T-helper 17 cell (primary cell): ENCODE data around the gene PTX4. TPM values are rescaled to one million over a fixed set of nuclear protein-coding genes. Genes with fewer than 3 reads are reported as not detected.
"Not testable (repeated sequence)": the region's sequence is repeated elsewhere in the genome, so short reads cannot be mapped to it uniquely, and the experiment has no call there.

ENCODE experiments used
- ATAC-seq: fragments of 150-1000 bp; cut with Tn5 transposase; 2 replicates; pipeline ENCODE4 v1.10.0; 2021; ENCODE audit warnings: mild to moderate bottlenecking, moderate library complexity
- DNase-seq, 3 donors: peaks; one replicate each; pipeline versions ENCODE4 v3.0.0 to v3.0.0-alpha.2; 2020 to 2021
- H3K9me3 ChIP-seq: one replicate; pipeline ENCODE4 v1.7.0; 2013; ENCODE audit warnings: low read length, mild to moderate bottlenecking; ENCODE audit not compliant: control insufficient read depth, poor library complexity, severe bottlenecking
- H3K27ac Mint-ChIP-seq: one replicate; pipeline ENCODE4 v1.8.0; 2022; ENCODE audit warnings: mild to moderate bottlenecking, moderate library complexity, mixed read lengths
- H3K27me3 Mint-ChIP-seq: one replicate; pipeline ENCODE4 v1.8.0; 2022; ENCODE audit warnings: mixed read lengths
- H3K36me3 Mint-ChIP-seq: one replicate; pipeline ENCODE4 v1.8.0; 2022; ENCODE audit warnings: low read depth, mixed read lengths
- H3K4me1 Mint-ChIP-seq: one replicate; pipeline ENCODE4 v1.8.0; 2022; ENCODE audit warnings: mild to moderate bottlenecking, mixed read lengths
- H3K4me3 Mint-ChIP-seq: one replicate; pipeline ENCODE4 v1.8.0; 2022; ENCODE audit warnings: mild to moderate bottlenecking, moderate library complexity, mixed read lengths
- total RNA-seq, 4 donors: library from RNA in 2 of 4; stranded (reverse) in 2 of 4; gene quantifications; one replicate each; pipeline ENCODE4 v1.2.3 and lab custom pipeline; 2022 to 2026

The PTX4 gene
- total RNA-seq, 2 donors from 2014 or later = not detected

DNA sequence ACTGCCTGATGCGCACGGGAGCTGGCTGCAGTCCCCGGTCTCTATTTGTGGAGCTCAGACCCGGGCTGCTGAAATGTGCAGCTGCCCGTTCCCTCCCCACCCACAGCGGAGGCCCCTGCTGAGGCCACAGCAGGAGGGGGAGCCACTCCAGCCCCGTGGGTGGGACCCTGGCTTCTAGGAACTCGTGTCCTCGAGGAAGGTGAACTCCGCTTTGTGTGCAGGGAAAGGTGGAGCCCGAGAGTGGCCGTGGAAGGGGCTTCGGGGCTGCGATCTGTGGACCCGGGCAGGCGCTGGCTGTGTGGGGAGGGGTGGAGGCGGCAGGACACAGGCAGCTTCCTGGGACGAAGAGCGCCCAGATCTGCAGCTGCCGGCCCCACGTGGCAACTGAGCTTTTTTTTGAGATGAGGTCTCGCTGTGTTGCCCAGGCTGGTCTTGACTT lies 47.3 kb downstream of the PTX4 start:
- Mint-ChIP-seq H3K36me3 (no peaks in the 10 kb centered on the region), H3K4me3 (no peak overlapping the region), H3K27ac (no peak overlapping the region), H3K4me1 (no peaks in the 10 kb centered on the region), H3K27me3 (no peaks in the 10 kb centered on the region)
- H3K9me3 ChIP-seq = no peaks in the 10 kb centered on the region
- ATAC-seq (no peak), DNase-seq (no peak)

DNA sequence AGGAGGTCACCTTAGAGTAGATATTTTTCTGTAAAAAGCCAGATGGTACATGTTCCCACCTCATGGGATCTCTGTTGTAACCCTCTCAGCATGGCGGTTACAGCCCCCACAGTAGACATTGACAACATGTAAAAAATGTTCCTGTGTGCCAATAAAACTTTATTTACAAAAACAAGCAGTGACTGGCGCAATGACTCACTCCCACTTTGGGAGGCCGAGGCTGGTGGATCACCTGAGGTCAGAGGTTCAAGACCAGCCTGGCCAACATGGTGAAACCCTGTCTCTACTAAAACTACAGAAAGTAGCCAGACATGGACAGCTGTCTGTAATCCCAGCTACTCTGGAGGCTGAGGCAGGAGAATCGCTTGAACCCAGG lies 49.1 kb downstream of the PTX4 start:
- not testable (repeated sequence) for H3K9me3 ChIP-seq, H3K36me3 Mint-ChIP-seq, ATAC-seq, H3K4me1 Mint-ChIP-seq, DNase-seq, H3K4me3 Mint-ChIP-seq, H3K27ac Mint-ChIP-seq, H3K27me3 Mint-ChIP-seq

DNA sequence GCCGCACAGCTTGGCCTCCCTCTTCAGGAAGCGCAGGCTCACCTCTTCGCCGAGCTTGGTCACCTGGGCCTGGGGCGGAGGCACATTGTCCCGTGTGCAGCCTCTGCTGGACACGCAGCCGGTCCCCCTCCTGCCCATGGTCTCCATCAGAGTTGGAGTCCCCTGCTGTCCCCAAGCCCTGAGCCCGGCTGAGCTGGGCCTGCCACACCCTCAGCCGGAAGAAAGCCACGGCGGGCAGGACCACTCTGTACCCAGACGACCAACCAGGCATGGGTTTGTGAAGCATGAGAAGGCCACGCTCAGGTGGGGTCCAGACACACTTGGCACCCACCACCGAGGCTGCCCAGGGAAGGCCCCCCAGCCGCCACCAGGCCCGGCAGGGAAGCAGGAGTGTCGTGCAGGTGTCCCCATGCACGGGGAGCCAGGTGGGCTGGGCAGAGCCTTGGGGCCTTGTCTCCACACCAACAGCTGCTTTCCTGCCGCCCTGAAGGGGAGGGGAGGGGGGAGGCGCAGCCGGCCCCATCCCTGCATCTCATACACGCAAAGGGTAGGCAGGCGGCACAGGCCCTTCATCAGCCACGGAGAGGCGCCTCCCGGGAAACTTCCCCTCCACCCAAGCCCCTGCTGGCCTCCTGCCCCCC lies 49.6 kb downstream of the PTX4 start:
- H3K36me3 Mint-ChIP-seq = no peaks in the 10 kb centered on the region

DNA sequence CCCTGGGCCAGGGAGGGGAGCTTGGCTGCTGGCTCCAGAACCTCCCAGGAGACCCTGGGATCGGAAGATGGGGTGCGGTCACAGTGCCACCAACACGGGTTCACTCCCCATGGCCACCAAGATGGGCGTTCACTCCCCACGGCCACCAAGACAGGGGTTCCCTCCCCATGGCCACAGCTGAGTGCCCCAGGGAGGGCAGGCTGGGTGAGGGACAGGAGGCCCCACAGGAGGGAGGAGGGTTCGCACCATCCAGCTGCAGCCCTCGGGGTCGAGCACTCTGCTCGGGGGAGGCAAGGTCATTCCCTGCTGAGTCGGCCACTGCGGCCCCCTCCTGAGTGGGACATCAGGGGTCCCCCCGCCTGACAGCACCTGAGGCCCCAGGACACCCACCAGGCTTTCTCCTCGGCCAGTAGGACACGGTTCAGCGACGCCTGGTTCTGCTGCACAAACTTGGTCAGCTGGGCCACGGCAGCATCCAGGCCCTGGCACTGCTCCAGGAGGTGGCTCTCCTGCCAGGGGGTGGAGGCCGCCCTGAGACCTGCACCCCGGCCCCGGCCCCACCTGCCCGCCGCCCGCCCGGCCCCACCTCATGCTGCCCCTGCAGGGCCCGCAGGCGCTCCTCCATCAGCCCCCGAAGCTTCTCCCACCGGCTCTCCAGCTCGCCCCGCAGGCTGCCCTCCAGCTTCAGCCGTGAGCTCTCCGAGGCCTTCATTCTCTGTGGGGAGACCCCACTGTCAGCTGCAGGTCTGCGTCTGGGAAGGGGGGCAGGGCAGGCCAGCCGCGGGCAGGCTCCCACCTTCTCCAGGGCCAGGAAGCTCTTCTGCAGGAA lies 50.3 kb downstream of the PTX4 start:
- no peaks in the 10 kb centered on the region for H3K36me3 Mint-ChIP-seq
- no peak overlapping the region for H3K27ac Mint-ChIP-seq
- no peak overlapping the region for H3K4me3 Mint-ChIP-seq
- no peak for DNase-seq
- H3K9me3 ChIP-seq = no peaks in the 10 kb centered on the region
- H3K27me3 Mint-ChIP-seq = no peaks in the 10 kb centered on the region
- no peak for ATAC-seq
- no peaks in the 10 kb centered on the region for H3K4me1 Mint-ChIP-seq

More for the DNA sequence above, 49.6 kb downstream of the PTX4 start:
- no peak for ATAC-seq
- DNase-seq = no peak
- no peaks in the 10 kb centered on the region for H3K9me3 ChIP-seq
- no peaks in the 10 kb centered on the region for H3K27me3 Mint-ChIP-seq
- no peak overlapping the region for H3K27ac Mint-ChIP-seq
- no peak overlapping the region for H3K4me3 Mint-ChIP-seq
- H3K4me1 Mint-ChIP-seq = no peaks in the 10 kb centered on the region

DNA sequence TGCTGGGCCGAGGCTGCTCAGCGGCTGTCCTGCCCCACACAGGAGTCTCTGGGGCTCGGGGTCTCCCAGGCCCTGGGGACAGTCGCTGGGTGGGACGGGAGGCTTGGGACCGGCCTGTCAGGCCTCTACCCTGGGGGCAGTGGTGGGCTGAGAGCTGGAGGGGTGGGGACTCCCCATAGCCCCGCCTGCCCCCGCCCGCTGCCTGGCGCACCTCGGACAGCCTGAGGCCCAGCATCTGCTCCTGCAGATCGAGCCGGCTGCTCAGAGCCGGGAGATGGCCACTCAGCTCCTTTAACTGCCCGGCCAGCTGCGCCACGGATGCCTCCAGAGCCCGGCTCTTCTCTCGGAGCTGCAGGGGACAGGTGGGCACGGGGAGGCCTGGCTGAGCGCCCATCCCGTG lies 51.1 kb downstream of the PTX4 start:
- H3K27ac Mint-ChIP-seq = no peak overlapping the region

DNA sequence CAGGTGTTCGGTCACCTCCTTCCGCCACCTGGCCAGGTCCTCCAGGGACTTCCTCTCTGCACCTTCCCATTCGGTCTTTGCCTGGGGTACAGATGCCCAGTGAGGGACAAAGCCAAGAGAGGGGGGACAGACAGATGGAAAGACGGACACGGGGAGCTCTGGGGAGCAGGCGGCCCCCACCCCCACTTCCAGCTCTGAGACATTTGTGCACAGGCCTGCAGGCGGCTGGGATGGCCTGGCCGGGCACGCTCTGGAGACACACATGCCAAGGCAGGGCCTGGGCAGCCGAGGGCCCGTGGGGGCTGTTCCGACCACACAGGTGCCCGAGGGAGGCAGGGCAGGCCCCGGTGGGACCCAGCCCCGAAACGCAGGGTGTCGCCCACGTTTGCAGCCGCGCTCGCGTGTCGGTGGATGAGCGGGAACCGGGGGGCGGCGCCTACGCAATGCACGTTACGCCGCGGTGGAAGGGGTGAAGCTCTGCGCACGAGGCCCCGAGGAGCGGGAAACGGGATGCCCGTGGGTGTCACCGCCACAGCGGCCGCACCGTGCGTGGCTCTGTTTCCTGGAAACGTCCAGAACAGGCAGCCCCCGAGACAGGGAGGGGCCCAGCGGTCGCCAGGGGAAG lies 51.9 kb downstream of the PTX4 start:
- no peak overlapping the region for H3K4me3 Mint-ChIP-seq
- H3K27me3 Mint-ChIP-seq = no peaks in the 10 kb centered on the region
- no peaks in the 10 kb centered on the region for H3K4me1 Mint-ChIP-seq
- DNase-seq (no peak), ATAC-seq (no peak)
- no peaks in the 10 kb centered on the region for H3K9me3 ChIP-seq
- no peak overlapping the region for H3K27ac Mint-ChIP-seq
- no peaks in the 10 kb centered on the region for H3K36me3 Mint-ChIP-seq

More for the DNA sequence above, 51.1 kb downstream of the PTX4 start:
- Mint-ChIP-seq H3K4me3 (no peak overlapping the region), H3K4me1 (no peaks in the 10 kb centered on the region), H3K27me3 (no peaks in the 10 kb centered on the region), H3K36me3 (no peaks in the 10 kb centered on the region)
- H3K9me3 ChIP-seq = no peaks in the 10 kb centered on the region
- ATAC-seq (no peak), DNase-seq (no peak)

DNA sequence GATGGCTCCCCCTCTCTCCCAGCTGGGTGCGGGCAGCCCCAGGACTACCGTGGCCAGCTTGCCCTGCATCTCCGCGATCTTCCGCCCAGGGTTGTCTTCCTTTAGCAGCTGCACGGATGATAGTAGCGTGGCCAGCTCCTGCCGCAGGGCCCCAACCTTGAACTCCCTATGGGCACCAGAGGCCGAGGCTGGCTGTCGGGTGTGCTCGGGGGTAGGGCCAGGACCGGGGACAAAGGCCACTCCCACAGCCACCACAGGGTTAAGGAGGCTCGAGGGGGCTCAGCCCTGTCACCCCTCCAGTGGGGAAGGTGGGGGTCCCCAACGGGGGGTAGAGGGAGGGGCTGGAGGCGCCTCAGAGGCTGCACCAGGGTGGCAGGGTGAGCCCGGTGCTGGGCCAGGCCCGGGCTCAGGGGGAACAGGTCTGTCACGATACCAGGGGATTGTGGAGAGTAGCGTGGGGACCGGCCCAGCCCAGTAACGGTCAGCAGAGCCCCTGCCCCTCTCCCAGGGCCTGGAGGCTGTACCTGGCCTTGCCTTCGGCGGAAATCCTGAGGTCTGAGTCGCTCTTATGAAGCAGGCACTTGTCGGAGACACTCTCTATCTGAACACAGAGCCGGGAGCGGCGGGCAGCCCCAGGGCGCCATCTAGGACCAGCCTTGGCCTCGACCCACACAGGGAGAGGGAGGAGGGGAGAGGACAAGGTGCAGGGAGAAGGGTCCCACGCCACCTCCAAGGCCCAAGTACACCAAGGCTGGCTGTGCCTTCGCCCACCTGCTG lies 52.6 kb downstream of the PTX4 start:
- H3K9me3 ChIP-seq = no peaks in the 10 kb centered on the region
- no peak overlapping the region for H3K4me3 Mint-ChIP-seq
- H3K27me3 Mint-ChIP-seq = no peaks in the 10 kb centered on the region
- no peak overlapping the region for H3K27ac Mint-ChIP-seq
- ATAC-seq (no peak), DNase-seq (no peak)
- no peaks in the 10 kb centered on the region for H3K4me1 Mint-ChIP-seq
- no peaks in the 10 kb centered on the region for H3K36me3 Mint-ChIP-seq

Other genes starting within 250 kb of the PTX4 start
- gene TPSAB1, start 248.2 kb downstream of the PTX4 start, total RNA-seq = not detected
- not detected for gene TPSD1, start 232.9 kb downstream of the PTX4 start, total RNA-seq
- gene UBE2I, start 179.3 kb downstream of the PTX4 start, total RNA-seq = 100 to 1,000 TPM; 233 to 249 TPM
- gene BAIAP3, start 155.3 kb downstream of the PTX4 start, total RNA-seq = 10 to 100 TPM; 11.8 to 20.0 TPM
- 10 to 100 TPM; 24.4 to 27.7 TPM for gene TSR3, start 137.1 kb downstream of the PTX4 start, total RNA-seq
- gene GNPTG, start 137.0 kb downstream of the PTX4 start, total RNA-seq = 10 to 100 TPM; 39.2 to 48.0 TPM
- 10 to 100 TPM; 63.0 to 64.8 TPM for gene UNKL, start 74.2 kb downstream of the PTX4 start, total RNA-seq
- 1 to 10 TPM; 7.0 to 8.8 TPM for gene UQCC4, start 68.2 kb downstream of the PTX4 start, total RNA-seq
- not detected for gene PERCC1, start 57.9 kb downstream of the PTX4 start, total RNA-seq
- gene CCDC154, start 44.4 kb downstream of the PTX4 start, total RNA-seq = 1 to 10 TPM; 1.3 to 3.6 TPM
- gene CLCN7, start 13.9 kb downstream of the PTX4 start, total RNA-seq = 100 to 1,000 TPM in 1 of 2 donors, 10 to 100 TPM in 1; 93.9 to 113 TPM
- gene TELO2, start 4.4 kb upstream of the PTX4 start, total RNA-seq = 10 to 100 TPM; 36.4 to 39.7 TPM
- 10 to 100 TPM; 22.2 to 23.4 TPM for gene TMEM204, start 44.7 kb upstream of the PTX4 start, total RNA-seq
- 1 to 10 TPM; 5.5 to 7.9 TPM for gene IFT140, start 123.1 kb upstream of the PTX4 start, total RNA-seq
- 10 to 100 TPM; 22.8 to 28.6 TPM for gene CRAMP1, start 123.4 kb upstream of the PTX4 start, total RNA-seq
- 10 to 100 TPM; 11.6 to 14.4 TPM for gene JPT2, start 189.3 kb upstream of the PTX4 start, total RNA-seq
- 100 to 1,000 TPM; 221 to 247 TPM for gene MAPK8IP3, start 217.3 kb upstream of the PTX4 start, total RNA-seq